ENCODE measurements around the gene CAMK1D. TPM values are rescaled to one million over a fixed set of nuclear protein-coding genes. Genes with fewer than 3 reads are reported as not detected.
A peak's percentile ranks its signal among the peaks of the same experiment; 100 is the strongest.
"Not testable (repeated sequence)": the region's sequence is repeated elsewhere in the genome, so short reads cannot be mapped to it uniquely, and the experiment has no call there.

CAMK1D gene
- total and polyA plus RNA-seq, 4 donors = 1.9 to 19.0 (median 7.6) TPM

GRCh38 chr10:12735843-12736462 lies 386.6 kb downstream of the CAMK1D start:
- H3K9me3 ChIP-seq (ENCODE audit: control insufficient read depth, low read length) = no peaks in the 10 kb centered on the region
- ATAC-seq (ENCODE audit: low FRiP score) (peak; percentile 65), DNase-seq (peak in 1 of 2 donors; percentile 72)
- no peaks in the 10 kb centered on the region for H3K4me1 ChIP-seq (ENCODE audit: control insufficient read depth in 1 of 2, insufficient read depth in 2 of 2, low read length in 2 of 2)
- intact Hi-C loops (cut with DNase I) = no loop called here
- no peak overlapping the region for H3K4me3 ChIP-seq (ENCODE audit: low read length in 2 of 2)
- peak overlapping the region in 1 of 2 donors; percentile 49 for H3K27ac ChIP-seq (ENCODE audit: low read depth in 1 of 2, low read length in 2 of 2)
- no peaks in the 10 kb centered on the region for H3K27me3 ChIP-seq (ENCODE audit: control insufficient read depth in 1 of 2, insufficient read depth in 2 of 2, low read length in 1 of 2)
- WGBS, 2 donors = 24 to 30% methylated on average over 9 of the region's 9 CpGs
- H3K36me3 ChIP-seq (ENCODE audit: control insufficient read depth in 1 of 2, insufficient read depth in 2 of 2, low read length in 1 of 2) = no peaks in the 10 kb centered on the region

GRCh38 chr10:12740813-12741212 lies 391.5 kb downstream of the CAMK1D start:
- ATAC-seq (ENCODE audit: low FRiP score) = no peak
- no peaks in the 10 kb centered on the region for H3K27me3 ChIP-seq (ENCODE audit: control insufficient read depth in 1 of 2, insufficient read depth in 2 of 2, low read length in 1 of 2)
- H3K4me3 ChIP-seq (ENCODE audit: low read length in 2 of 2) = no peak overlapping the region
- DNase-seq = no peak
- 81 to 90% methylated on average over 3 of the region's 3 CpGs for whole genome bisulfite sequencing, 2 donors
- H3K4me1 ChIP-seq (ENCODE audit: control insufficient read depth in 1 of 2, insufficient read depth in 2 of 2, low read length in 2 of 2) = no peaks in the 10 kb centered on the region
- H3K9me3 ChIP-seq (ENCODE audit: control insufficient read depth, low read length) = no peaks in the 10 kb centered on the region
- H3K27ac ChIP-seq (ENCODE audit: low read depth in 1 of 2, low read length in 2 of 2) = no peak overlapping the region
- no peaks in the 10 kb centered on the region for H3K36me3 ChIP-seq (ENCODE audit: control insufficient read depth in 1 of 2, insufficient read depth in 2 of 2, low read length in 1 of 2)
- intact Hi-C loops (cut with DNase I) = no loop called here

- ATAC-seq (ENCODE audit: low FRiP score) = peak; percentile 69
These were observed 392.0 kb downstream of the CAMK1D start for GRCh38 chr10:12741360-12741804.

GRCh38 chr10:12742771-12743170 lies 393.4 kb downstream of the CAMK1D start:
- intact Hi-C loops (cut with DNase I) = no loop called here
- H3K36me3 ChIP-seq (ENCODE audit: control insufficient read depth in 1 of 2, insufficient read depth in 2 of 2, low read length in 1 of 2) = no peaks in the 10 kb centered on the region
- H3K4me3 ChIP-seq (ENCODE audit: low read length in 2 of 2) = no peak overlapping the region
- no peaks in the 10 kb centered on the region for H3K9me3 ChIP-seq (ENCODE audit: control insufficient read depth, low read length)
- H3K4me1 ChIP-seq (ENCODE audit: control insufficient read depth in 1 of 2, insufficient read depth in 2 of 2, low read length in 2 of 2) = no peaks in the 10 kb centered on the region
- H3K27me3 ChIP-seq (ENCODE audit: control insufficient read depth in 1 of 2, insufficient read depth in 2 of 2, low read length in 1 of 2) = no peaks in the 10 kb centered on the region
- 97 to 99% methylated on average over 10 of the region's 10 CpGs for WGBS, 2 donors
- DNase-seq = no peak
- no peak overlapping the region for H3K27ac ChIP-seq (ENCODE audit: low read depth in 1 of 2, low read length in 2 of 2)
- no peak for ATAC-seq (ENCODE audit: low FRiP score)

More at GRCh38 chr10:12741360-12741804, 392.0 kb downstream of the CAMK1D start:
- Histone ChIP-seq H3K36me3 (ENCODE audit: control insufficient read depth in 1 of 2, insufficient read depth in 2 of 2, low read length in 1 of 2) (no peaks in the 10 kb centered on the region), H3K27me3 (ENCODE audit: control insufficient read depth in 1 of 2, insufficient read depth in 2 of 2, low read length in 1 of 2) (no peaks in the 10 kb centered on the region), H3K4me1 (ENCODE audit: control insufficient read depth in 1 of 2, insufficient read depth in 2 of 2, low read length in 2 of 2) (no peaks in the 10 kb centered on the region), H3K9me3 (ENCODE audit: control insufficient read depth, low read length) (no peaks in the 10 kb centered on the region), H3K4me3 (ENCODE audit: low read length in 2 of 2) (no peak overlapping the region), H3K27ac (ENCODE audit: low read depth in 1 of 2, low read length in 2 of 2) (peak overlapping the region in 1 of 2 donors; percentile 12)
- 73 to 89% methylated on average over 8 of the region's 8 CpGs for WGBS, 2 donors
- peak in 1 of 2 donors; percentile 80 for DNase-seq
- intact Hi-C loops (cut with DNase I) = no loop called here

GRCh38 chr10:12743466-12743865 lies 394.1 kb downstream of the CAMK1D start:
- H3K36me3 ChIP-seq (ENCODE audit: control insufficient read depth in 1 of 2, insufficient read depth in 2 of 2, low read length in 1 of 2); H3K4me1 ChIP-seq (ENCODE audit: control insufficient read depth in 1 of 2, insufficient read depth in 2 of 2, low read length in 2 of 2); H3K9me3 ChIP-seq (ENCODE audit: control insufficient read depth, low read length); DNase-seq; intact Hi-C loops (cut with DNase I); H3K27me3 ChIP-seq (ENCODE audit: control insufficient read depth in 1 of 2, insufficient read depth in 2 of 2, low read length in 1 of 2); H3K27ac ChIP-seq (ENCODE audit: low read depth in 1 of 2, low read length in 2 of 2); H3K4me3 ChIP-seq (ENCODE audit: low read length in 2 of 2); ATAC-seq (ENCODE audit: low FRiP score): not testable (repeated sequence)
- 89% methylated on average over 3 of the region's 3 CpGs for WGBS, 2 donors

GRCh38 chr10:12743941-12744340 lies 394.6 kb downstream of the CAMK1D start:
- Histone ChIP-seq H3K4me1 (ENCODE audit: control insufficient read depth in 1 of 2, insufficient read depth in 2 of 2, low read length in 2 of 2) (no peaks in the 10 kb centered on the region), H3K4me3 (ENCODE audit: low read length in 2 of 2) (no peak overlapping the region), H3K9me3 (ENCODE audit: control insufficient read depth, low read length) (no peaks in the 10 kb centered on the region), H3K27ac (ENCODE audit: low read depth in 1 of 2, low read length in 2 of 2) (no peak overlapping the region), H3K36me3 (ENCODE audit: control insufficient read depth in 1 of 2, insufficient read depth in 2 of 2, low read length in 1 of 2) (no peaks in the 10 kb centered on the region), H3K27me3 (ENCODE audit: control insufficient read depth in 1 of 2, insufficient read depth in 2 of 2, low read length in 1 of 2) (no peaks in the 10 kb centered on the region)
- ATAC-seq (ENCODE audit: low FRiP score) (no peak), DNase-seq (no peak)
- WGBS, 2 donors = 79 to 82% methylated on average over 4 of the region's 4 CpGs
- intact Hi-C loops (cut with DNase I) = no loop called here

GRCh38 chr10:12748186-12748585 lies 398.8 kb downstream of the CAMK1D start:
- H3K27me3 ChIP-seq (ENCODE audit: control insufficient read depth in 1 of 2, insufficient read depth in 2 of 2, low read length in 1 of 2) = no peaks in the 10 kb centered on the region
- no peaks in the 10 kb centered on the region for H3K36me3 ChIP-seq (ENCODE audit: control insufficient read depth in 1 of 2, insufficient read depth in 2 of 2, low read length in 1 of 2)
- no peak for DNase-seq
- intact Hi-C loops (cut with DNase I) = no loop called here
- no peak overlapping the region for H3K27ac ChIP-seq (ENCODE audit: low read depth in 1 of 2, low read length in 2 of 2)
- H3K4me3 ChIP-seq (ENCODE audit: low read length in 2 of 2) = no peak overlapping the region
- no peaks in the 10 kb centered on the region for H3K4me1 ChIP-seq (ENCODE audit: control insufficient read depth in 1 of 2, insufficient read depth in 2 of 2, low read length in 2 of 2)
- ATAC-seq (ENCODE audit: low FRiP score) = no peak
- H3K9me3 ChIP-seq (ENCODE audit: control insufficient read depth, low read length) = no peaks in the 10 kb centered on the region
- WGBS, 2 donors = 64 to 74% methylated on average over 4 of the region's 4 CpGs

- intact Hi-C loops (cut with DNase I) = no loop called here
- 50 to 56% methylated on average over 14 of the region's 14 CpGs for WGBS, 2 donors
- ATAC-seq (ENCODE audit: low FRiP score) (no peak), DNase-seq (no peak)
- H3K4me1 ChIP-seq (ENCODE audit: control insufficient read depth in 1 of 2, insufficient read depth in 2 of 2, low read length in 2 of 2) = no peaks in the 10 kb centered on the region
- H3K4me3 ChIP-seq (ENCODE audit: low read length in 2 of 2) = no peak overlapping the region
- no peaks in the 10 kb centered on the region for H3K27me3 ChIP-seq (ENCODE audit: control insufficient read depth in 1 of 2, insufficient read depth in 2 of 2, low read length in 1 of 2)
- H3K36me3 ChIP-seq (ENCODE audit: control insufficient read depth in 1 of 2, insufficient read depth in 2 of 2, low read length in 1 of 2) = no peaks in the 10 kb centered on the region
- no peak overlapping the region for H3K27ac ChIP-seq (ENCODE audit: low read depth in 1 of 2, low read length in 2 of 2)
- H3K9me3 ChIP-seq (ENCODE audit: control insufficient read depth, low read length) = no peaks in the 10 kb centered on the region
These were observed 400.6 kb downstream of the CAMK1D start for GRCh38 chr10:12749760-12750478.

Measured in aorta (tissue), 5 donors.